Keratinocyte (primary cell): ENCODE results near the gene RAN.
"Not testable (repeated sequence)": the region's sequence is repeated elsewhere in the genome, so short reads cannot be mapped to it uniquely, and the experiment has no call there.

Experiments
- EZH2 ChIP-seq: IDR thresholded peaks from one replicate; pipeline ENCODE4 v1.6.1; 2012; ENCODE audit warnings: inconsistent platforms, mild to moderate bottlenecking, low read length, moderate library complexity
- TF ChIP-seq, protein P1 (sequence below), 3 experiments: IDR thresholded peaks in 1 of 3; conservative IDR thresholded peaks in 1 of 3; optimal IDR thresholded peaks in 1 of 3; 2 replicates in 2 of 3; 3 replicates in 1 of 3; pipeline versions ENCODE3 to v1.5.1; 2011; ENCODE audit warnings: low read length in 3 of 3, mild to moderate bottlenecking in 3 of 3, moderate library complexity in 2 of 3, control low read depth in 1 of 3, inconsistent platforms in 1 of 3; ENCODE audit not compliant: insufficient read depth in 2 of 3; ENCODE audit errors: extremely low read depth in 1 of 3

GRCh38 chr12:130848105-130848504 lies 23.8 kb upstream of the RAN start:
- TF ChIP-seq, protein P1, sequence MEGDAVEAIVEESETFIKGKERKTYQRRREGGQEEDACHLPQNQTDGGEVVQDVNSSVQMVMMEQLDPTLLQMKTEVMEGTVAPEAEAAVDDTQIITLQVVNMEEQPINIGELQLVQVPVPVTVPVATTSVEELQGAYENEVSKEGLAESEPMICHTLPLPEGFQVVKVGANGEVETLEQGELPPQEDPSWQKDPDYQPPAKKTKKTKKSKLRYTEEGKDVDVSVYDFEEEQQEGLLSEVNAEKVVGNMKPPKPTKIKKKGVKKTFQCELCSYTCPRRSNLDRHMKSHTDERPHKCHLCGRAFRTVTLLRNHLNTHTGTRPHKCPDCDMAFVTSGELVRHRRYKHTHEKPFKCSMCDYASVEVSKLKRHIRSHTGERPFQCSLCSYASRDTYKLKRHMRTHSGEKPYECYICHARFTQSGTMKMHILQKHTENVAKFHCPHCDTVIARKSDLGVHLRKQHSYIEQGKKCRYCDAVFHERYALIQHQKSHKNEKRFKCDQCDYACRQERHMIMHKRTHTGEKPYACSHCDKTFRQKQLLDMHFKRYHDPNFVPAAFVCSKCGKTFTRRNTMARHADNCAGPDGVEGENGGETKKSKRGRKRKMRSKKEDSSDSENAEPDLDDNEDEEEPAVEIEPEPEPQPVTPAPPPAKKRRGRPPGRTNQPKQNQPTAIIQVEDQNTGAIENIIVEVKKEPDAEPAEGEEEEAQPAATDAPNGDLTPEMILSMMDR (optimal IDR thresholded peaks at IDR 0.05 in 1 of 3, IDR thresholded peaks at IDR 0.05 in 1 of 3, conservative IDR thresholded peaks at IDR 0.05 in 1 of 3; ENCODE audit: extremely low read depth in 1 of 3, insufficient read depth in 2 of 3, low read length in 3 of 3) = not testable (repeated sequence)
- TF ChIP-seq EZH2 = not testable (repeated sequence)
